CD4-positive, alpha-beta T cell treated with Interferon gamma for 1 hour (primary cell): ENCODE measurements around the gene RAI2.

Experiments
- DNase-seq: peaks from one replicate; pipeline ENCODE4 v3.0.0-alpha.2; 2020

RAI2 gene

GRCh38 chrX:17778997-17779396, 82.1 kb downstream of the RAI2 start:
- DNase-seq = no peak

GRCh38 chrX:17774053-17774452, 87.0 kb downstream of the RAI2 start:
- DNase-seq = no peak

- no peak for DNase-seq
Measured at GRCh38 chrX:17773221-17773876, 87.7 kb downstream of the RAI2 start.

- DNase-seq = no peak
Measured at GRCh38 chrX:17769701-17770269, 91.3 kb downstream of the RAI2 start.

GRCh38 chrX:17768997-17769396, 92.1 kb downstream of the RAI2 start:
- no peak for DNase-seq

GRCh38 chrX:17767734-17768133, 93.4 kb downstream of the RAI2 start:
- no peak for DNase-seq

GRCh38 chrX:17759990-17760389, 101.1 kb downstream of the RAI2 start:
- no peak for DNase-seq

GRCh38 chrX:17758382-17758781, 102.7 kb downstream of the RAI2 start:
- no peak for DNase-seq

- DNase-seq = no peak
Measured at GRCh38 chrX:17750436-17750835, 110.7 kb downstream of the RAI2 start.
